ENCODE results near the gene TIMM10.

- TF ChIP-seq REST (IDR thresholded peaks at IDR 0.05; ENCODE audit: low read depth) (no peak), CEBPB (IDR thresholded peaks at IDR 0.05) (no peak), ZBTB7A (IDR thresholded peaks at IDR 0.05; ENCODE audit: low read depth) (no peak), TEAD4 (IDR thresholded peaks at IDR 0.05) (no peak), TCF12 (IDR thresholded peaks at IDR 0.05; ENCODE audit: low read depth) (no peak), TAF1 (IDR thresholded peaks at IDR 0.05; ENCODE audit: low read depth) (no peak), EGR1 (IDR thresholded peaks at IDR 0.05) (no peak), EP300 (IDR thresholded peaks at IDR 0.05; ENCODE audit: borderline replicate concordance) (no peak)
Measured at GRCh38 chr11:57516061-57516443, 14.5 kb downstream of the TIMM10 start.

Measured in Ishikawa (cell line).